ENCODE measurements around the gene SYT13.

SYT13 gene

GRCh38 chr11:45285930-45286632, at the start of gene SYT13:
TSS of gene SYT13 (minus strand) at chr11:45286341. CDS start at chr11:45286207, 134 bp downstream.
- FAIRE-seq: no peak

- FAIRE-seq: no peak
Measured at GRCh38 chr11:45335434-45335833, 49.3 kb upstream of the SYT13 start.

GRCh38 chr11:45334836-45335235, 48.7 kb upstream of the SYT13 start:
- no peak for FAIRE-seq

- no peak for FAIRE-seq
Measured at GRCh38 chr11:45334410-45334809, 48.3 kb upstream of the SYT13 start.

GRCh38 chr11:45333001-45333971, 47.1 kb upstream of the SYT13 start:
- FAIRE-seq: no peak

GRCh38 chr11:45332276-45332934, 46.3 kb upstream of the SYT13 start:
- no peak for FAIRE-seq

- FAIRE-seq: no peak
Measured at GRCh38 chr11:45331839-45332238, 45.7 kb upstream of the SYT13 start.

- no peak for FAIRE-seq
Measured at GRCh38 chr11:45328726-45329125, 42.6 kb upstream of the SYT13 start.

GRCh38 chr11:45324459-45324858, 38.3 kb upstream of the SYT13 start:
- no peak for FAIRE-seq

GRCh38 chr11:45323601-45324249, 37.6 kb upstream of the SYT13 start:
- no peak for FAIRE-seq

- no peak for FAIRE-seq
Measured at GRCh38 chr11:45322891-45323600, 36.9 kb upstream of the SYT13 start.

- no peak for FAIRE-seq
Measured at GRCh38 chr11:45322111-45322705, 36.1 kb upstream of the SYT13 start.

GRCh38 chr11:45321669-45322068, 35.5 kb upstream of the SYT13 start:
- no peak for FAIRE-seq

GRCh38 chr11:45321031-45321595, 35.0 kb upstream of the SYT13 start:
- FAIRE-seq: no peak

- no peak for FAIRE-seq
Measured at GRCh38 chr11:45320371-45320770, 34.2 kb upstream of the SYT13 start.

- FAIRE-seq: no peak
Measured at GRCh38 chr11:45319077-45319476, 32.9 kb upstream of the SYT13 start.

GRCh38 chr11:45318516-45318915, 32.4 kb upstream of the SYT13 start:
- no peak for FAIRE-seq

GRCh38 chr11:45316258-45316657, 30.1 kb upstream of the SYT13 start:
- no peak for FAIRE-seq

GRCh38 chr11:45314900-45315299, 28.8 kb upstream of the SYT13 start:
- FAIRE-seq: no peak

- no peak for FAIRE-seq
Measured at GRCh38 chr11:45313171-45313865, 27.2 kb upstream of the SYT13 start.

Measured in G401.6 (cell line).